Stimulated activated CD4-positive, alpha-beta T cell treated with anti-CD3 and anti-CD28 coated beads, Interleukin-12 subunit alpha, Interleukin-12 subunit beta, amount 100 ng/mL, for 24 hours (primary cell): ENCODE results near the gene RAPGEF1.

ENCODE experiments used
- DNase-seq, 2 experiments: peaks; one replicate each; pipeline ENCODE4 v3.0.0-alpha.2; 2020; ENCODE audit warnings: low read depth in 2 of 2

The RAPGEF1 gene

DNA sequence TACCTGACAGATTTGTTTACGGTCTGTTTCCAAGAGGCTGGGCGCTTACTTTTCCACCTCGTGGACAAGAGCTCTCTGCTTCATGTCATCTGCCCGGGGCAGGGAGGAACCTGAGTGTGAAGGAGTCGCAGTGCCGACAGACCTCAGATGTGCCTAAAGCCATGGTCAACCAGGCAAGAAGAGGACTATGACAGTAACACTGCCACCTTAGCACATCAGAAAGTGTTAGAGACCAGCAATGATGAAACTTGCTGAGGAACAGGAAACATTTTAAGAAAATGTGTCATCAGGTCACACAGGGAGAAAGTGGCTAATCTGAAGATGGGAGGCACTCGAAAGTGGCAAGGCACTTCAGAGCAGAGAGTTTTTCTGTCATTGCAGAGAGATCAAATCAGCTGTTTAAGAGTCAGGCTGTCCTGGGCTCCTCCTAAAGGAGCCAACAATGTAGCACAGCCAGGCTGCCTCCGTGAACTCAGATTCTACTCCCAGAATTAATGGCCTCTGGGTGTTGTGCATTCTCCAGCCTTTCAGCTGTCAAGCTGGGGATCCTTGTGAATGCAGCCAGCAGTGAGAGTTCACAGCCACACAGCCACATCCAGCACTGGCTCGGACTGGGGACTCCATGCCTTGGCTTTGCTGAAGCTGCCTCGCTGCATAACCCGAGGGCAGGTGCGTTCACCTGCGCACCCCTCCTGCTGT lies 94.6 kb downstream of the RAPGEF1 start:
- no peak for DNase-seq

DNA sequence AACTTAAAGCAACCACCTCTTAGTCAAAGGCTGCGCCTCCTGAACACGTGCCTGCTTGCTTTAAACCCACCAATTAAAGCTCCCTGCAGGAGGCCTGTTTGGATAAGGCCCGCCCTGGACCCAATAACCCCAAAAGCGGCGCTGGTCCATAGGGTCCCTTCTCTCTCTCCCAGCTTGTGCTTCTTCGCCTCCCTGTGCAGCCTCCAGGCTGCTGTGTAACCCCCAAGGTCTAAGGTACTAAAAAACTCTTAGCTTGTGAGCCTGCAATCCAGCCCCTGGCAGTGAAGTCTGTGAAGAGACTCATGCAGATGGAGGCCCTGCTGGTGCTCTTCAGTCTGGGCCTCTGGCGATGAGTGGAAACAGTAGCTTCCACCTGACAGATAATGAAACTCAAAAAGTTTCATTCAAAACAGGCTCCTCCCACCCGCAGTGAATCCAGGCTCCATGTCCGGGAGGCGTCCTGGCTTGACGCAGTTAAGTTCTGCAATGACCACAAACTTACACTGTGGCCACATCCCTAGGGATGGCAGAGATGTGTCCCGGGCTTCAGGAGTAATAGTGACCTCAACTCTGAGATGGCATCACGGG lies 97.3 kb downstream of the RAPGEF1 start:
- peak; percentile 37 to 48 for DNase-seq

GRCh38 chr9:131641618-131642495 lies 98.0 kb downstream of the RAPGEF1 start:
- DNase-seq: no peak

DNA sequence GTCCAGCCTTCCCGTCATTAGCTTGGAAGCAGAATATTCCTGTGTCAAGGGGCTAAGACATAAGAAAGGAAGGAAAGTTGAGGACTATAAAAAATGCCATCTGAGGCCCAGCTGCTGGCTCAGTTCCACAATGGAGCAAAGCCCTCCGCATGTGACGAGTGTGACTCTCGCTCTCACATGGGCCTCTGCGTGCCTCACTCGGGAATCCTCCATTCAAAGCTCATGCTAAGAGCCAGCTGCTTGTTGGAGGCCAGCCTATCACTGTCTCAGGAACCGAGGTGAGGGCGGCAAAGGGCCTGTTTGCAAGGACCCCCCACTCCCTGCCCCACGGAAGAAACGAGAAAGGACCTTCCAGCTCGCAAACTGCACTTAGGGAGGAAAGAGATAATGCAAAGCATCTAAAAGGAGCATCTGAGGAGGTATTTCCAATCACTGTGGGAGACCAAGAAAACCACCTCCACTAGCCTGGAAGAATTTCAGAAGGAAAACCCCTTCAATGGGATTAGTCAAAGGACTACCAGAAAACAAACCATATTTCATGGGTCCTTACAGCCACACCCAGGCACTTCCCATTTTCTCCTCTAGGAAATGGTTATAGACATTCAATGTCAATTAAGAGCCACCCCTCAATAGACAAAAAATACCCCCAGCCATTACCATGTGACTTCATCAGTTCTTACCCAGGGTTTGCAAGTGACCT lies 99.3 kb downstream of the RAPGEF1 start:
- DNase-seq: no peak

DNA sequence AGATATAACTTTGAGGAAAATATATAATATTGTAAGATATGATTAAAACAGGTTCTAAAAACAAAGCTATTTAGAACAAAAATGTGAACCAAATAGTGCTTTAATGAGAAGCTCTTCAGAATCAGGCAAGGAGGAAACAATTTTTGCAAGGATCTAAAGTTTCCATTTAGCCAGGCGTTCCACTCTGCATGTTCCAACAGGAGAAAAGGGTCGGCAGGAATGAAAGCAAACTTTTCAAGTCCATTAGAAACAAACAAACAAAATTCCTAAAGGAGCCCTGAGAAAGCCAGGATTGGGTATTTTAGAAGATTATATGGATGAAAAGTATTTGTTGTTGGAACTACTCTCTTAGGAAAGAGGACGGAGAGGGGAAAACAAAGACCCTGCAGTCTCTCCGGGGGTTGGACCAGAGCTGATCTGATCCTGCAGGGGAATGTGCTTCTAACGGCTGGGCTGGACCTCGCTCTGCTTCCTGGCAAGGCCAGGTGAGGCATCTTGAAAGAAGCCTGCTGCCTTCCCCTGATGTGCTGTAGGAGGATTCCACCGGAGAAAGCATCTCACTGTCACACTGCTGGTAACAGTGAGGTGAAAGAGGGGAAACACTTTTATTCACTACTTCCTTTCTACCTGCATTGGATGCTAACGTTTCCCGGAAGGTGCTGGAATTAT lies 100.0 kb downstream of the RAPGEF1 start:
- DNase-seq: no peak

DNA sequence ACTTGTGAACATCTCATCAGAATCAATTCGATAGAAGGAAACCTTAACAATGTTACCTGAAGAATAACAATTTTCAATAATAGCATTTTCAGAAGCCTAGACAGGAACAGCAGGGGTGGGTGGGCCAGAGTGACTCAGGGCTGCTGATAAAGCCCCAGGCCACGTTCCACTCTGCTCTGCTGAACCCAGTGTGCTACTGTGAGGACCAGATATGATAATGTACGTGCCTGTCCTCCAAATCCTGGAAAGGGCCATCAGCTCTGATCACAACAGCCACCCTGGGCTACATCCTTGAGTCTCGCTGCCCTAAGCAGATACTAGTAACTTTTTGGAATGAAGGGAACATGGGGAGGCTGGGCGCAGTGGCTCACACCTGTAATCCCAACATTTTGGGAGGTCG lies 103.3 kb downstream of the RAPGEF1 start:
- DNase-seq: no peak

DNA sequence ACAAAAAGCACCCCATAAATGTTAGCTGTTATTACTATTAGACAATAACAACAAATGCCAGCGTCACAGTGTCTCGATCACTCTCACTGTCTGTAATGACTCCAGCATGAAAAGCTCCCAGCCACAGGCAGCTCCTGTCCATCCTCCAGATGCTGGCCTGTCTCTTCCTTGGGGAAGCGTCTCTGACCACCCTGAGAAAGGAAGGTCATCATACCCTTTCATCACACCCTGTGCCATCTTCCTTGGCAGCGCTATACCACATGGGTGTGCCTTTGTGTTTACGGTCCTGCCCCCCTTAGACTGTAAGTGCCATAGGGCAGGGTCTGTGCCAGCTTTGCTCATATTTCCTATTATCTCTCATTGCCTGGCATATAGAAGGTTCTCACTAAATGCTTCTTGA lies 104.0 kb downstream of the RAPGEF1 start:
- DNase-seq: no peak

DNA sequence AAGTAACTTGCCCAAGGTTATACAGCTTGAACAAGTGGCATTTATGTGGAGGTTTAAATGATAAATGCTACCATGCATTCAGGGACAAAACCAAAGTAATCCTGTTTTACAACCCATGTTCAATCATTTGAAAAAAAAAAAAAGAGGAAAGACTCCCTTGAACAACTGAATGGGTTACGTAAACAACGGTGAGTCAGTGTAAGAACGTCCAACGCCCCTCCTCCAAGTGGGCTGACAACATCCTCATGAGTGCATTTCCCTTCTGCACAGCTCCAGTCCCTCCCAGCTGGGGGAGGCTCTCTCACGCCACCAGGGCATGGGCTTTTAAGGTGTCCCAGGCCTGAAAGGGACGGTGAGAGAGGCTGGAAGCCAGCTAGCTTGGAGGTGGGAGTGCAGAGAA lies 104.6 kb downstream of the RAPGEF1 start:
- DNase-seq: peak; percentile 52 to 60

- no peak for DNase-seq
Observed at GRCh38 chr9:131633491-131634031, 106.3 kb downstream of the RAPGEF1 start.

GRCh38 chr9:131631306-131631705 lies 108.6 kb downstream of the RAPGEF1 start:
- DNase-seq: no peak

GRCh38 chr9:131630205-131630831 lies 109.6 kb downstream of the RAPGEF1 start:
- DNase-seq: no peak

- no peak for DNase-seq
Observed at GRCh38 chr9:131629825-131630204, 110.1 kb downstream of the RAPGEF1 start.

- DNase-seq: no peak
Observed at GRCh38 chr9:131629226-131629500, 110.7 kb downstream of the RAPGEF1 start.

DNA sequence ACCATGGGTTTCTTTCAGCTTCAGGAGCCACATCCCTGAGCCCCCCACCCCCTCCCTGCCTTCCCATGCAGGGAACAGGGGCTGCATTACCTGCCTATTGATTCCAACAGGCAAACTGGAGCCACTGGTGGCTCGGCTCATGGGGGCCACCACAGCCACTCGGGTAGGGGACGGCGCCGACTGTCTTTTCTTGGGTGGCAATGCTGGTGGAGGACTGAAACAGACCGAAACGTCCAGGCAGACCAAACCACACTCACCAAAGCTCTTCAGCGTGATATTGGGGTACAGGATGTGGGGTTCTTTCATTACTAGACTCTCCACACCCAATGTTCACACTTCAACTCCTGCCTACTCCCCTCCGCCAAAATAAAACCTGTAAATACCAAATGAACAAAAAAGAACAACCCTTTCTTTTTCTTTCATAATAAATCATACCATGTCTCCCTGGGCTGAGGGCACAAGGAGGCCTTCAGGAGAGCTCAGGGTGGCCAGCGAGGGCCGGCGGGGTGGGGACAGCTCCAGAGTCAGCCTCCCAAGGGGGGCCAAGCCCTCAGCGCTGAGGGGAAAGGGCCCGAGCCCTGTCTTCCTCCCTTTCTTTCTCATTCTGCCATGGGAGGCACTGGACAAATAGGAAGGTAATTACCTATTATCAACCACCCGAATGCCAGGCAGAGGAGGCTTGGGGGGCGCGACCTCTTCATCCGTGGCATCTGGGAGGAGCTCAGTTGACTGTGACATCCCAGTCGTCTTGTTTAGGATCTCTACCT lies 111.2 kb downstream of the RAPGEF1 start:
- DNase-seq: no peak

DNA sequence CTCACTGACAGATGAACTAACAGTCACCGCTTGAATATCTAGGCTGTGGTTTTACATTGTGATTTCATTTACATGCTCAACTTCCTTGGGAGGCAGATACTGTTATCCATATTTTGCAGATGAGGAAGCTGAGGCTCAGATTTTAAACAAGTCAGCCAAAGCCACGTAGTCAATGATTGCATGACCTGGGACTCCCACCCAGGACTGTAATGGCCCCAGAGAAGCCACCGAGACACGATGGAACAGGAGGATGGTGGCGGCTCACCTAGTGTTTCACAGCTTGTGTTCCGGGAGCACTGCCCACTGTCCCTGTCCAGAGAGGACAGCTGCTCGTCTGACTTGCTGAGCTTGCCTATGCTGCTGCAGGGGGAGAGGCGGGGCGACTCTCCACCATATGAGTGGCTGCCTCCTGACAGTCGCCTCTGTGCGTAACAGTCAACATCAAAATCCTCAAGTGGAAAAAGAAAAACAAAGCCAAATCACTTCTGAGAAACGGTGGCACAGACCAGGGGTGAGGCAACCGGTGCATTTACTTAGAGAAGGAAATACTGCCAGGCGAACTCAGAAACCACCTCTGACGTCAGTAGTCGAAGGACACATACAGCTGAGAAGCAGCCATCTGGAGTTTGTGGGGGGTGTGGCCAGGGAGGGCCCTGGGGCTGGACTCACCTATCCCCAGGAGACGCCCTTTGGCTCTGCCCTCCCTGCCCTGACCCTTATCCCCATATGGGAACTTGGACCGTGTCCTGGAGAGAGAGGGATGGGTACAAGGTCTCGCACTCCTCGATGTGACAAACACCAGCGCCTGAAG lies 112.0 kb downstream of the RAPGEF1 start:
- peak in 1 of 2 experiments; percentile 19 for DNase-seq

DNA sequence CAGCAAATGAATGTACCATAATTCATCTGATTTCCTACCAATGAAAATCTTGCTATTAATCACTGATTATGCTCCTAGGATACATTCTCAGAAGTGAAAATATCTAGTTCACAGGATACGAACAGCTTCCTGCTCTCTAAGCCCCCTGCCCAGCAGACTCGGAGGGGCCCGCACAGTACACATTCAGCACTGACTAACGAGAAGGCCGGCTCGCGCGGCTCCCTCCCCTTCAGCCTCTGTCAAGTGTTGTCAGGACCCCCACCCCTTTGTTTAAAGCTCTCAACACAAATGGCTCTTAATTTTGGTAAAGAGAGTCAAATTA lies 112.6 kb downstream of the RAPGEF1 start:
- no peak for DNase-seq

DNA sequence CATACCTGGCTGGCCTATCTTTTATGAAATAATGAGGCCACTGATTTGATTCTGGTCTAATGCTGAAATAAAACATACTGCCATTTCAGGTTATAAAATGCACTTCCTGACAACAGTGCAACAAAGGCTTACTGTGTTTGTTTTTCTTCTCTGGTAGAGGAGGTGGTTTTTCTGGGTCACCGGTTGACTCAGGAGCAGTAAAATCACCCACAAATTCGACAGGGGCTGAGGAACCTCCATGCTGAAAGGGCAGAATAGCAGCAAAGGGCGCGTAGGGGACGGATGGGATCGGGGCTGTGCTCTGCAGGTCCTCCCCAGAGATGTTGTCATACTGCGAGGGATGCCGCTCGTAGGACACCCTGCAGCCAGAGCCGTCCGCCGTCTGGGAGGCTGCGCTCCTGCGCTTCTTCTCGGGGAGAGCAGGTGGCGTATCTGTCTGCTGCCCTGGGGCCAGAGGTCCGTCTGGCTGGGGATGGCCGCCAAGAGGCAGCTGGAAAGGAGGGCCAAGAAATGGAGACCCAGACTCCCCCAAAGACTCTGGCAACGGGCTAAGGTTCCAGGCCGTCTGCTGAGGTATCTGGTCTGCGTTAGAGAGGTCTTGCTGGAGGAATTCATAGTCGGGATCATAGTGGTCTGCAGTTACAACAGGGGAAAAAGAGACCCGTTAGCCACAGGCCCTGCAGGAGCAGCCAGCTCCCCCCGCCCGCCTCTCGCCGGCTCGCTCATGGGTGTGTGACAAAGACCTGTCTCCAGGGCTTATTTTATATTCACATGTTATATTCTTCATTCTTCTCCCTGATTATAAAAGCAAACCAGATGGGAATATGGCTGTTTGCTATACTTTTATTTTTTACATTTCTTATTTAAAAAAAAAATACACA lies 113.8 kb downstream of the RAPGEF1 start:
- no peak for DNase-seq

DNA sequence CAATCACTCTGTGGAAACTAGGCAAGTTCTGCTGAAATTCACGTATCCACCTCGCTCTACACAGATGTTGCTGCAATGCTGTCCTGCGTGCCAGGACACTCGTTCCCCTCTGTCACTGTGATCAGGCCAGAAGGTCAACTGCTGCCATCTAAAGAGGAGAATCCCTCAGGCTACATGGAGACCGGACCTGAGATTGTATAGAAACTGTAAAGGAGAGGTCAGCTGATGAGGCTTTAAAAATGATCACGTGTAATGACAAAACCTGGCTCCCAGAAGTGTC lies 114.4 kb downstream of the RAPGEF1 start:
- DNase-seq: no peak
